GM23338 (cell line): ENCODE measurements around the gene SLC30A7.

Source experiments
- CREB1 ChIP-seq: fragments of 250-450 bp; sonication (Bioruptor Pico); IDR thresholded peaks from 2 replicates; pipeline ENCODE4 v1.5.0; 2020; ENCODE audit warnings: low read depth, mild to moderate bottlenecking, moderate library complexity
- EZH2 ChIP-seq: fragments of 200-600 bp; sonication (generic); IDR thresholded peaks from one replicate; pipeline ENCODE4 v1.8.0; 2017; ENCODE audit warnings: antibody characterized with exemption, mild to moderate bottlenecking, low read depth; ENCODE audit not compliant: unreplicated experiment
- EZH2phosphoT487 ChIP-seq: fragments of 200-600 bp; sonication (generic); IDR thresholded peaks from one replicate; pipeline ENCODE4 v1.8.1; 2018; ENCODE audit warnings: antibody characterized with exemption; ENCODE audit not compliant: unreplicated experiment
- JUNB ChIP-seq: IDR thresholded peaks from one replicate; pipeline ENCODE4 v1.6.1; 2016; ENCODE audit warnings: antibody characterized with exemption; ENCODE audit not compliant: unreplicated experiment
- NANOG ChIP-seq: IDR thresholded peaks from 2 replicates; pipeline ENCODE4 v1.6.1; 2016; ENCODE audit warnings: antibody characterized with exemption, borderline replicate concordance
- POLR2AphosphoS5 ChIP-seq: IDR thresholded peaks from 2 replicates; pipeline ENCODE4 v1.6.1; 2016; ENCODE audit warnings: antibody characterized with exemption, low read depth
- REST ChIP-seq: IDR thresholded peaks from one replicate; pipeline ENCODE4 v1.6.1; 2018; ENCODE audit warnings: antibody characterized with exemption; ENCODE audit not compliant: unreplicated experiment
- STAT1 ChIP-seq: IDR thresholded peaks from one replicate; pipeline ENCODE4 v1.6.1; 2016; ENCODE audit warnings: antibody characterized with exemption; ENCODE audit not compliant: unreplicated experiment
- ZNF114 ChIP-seq: fragments of 250-450 bp; sonication (Bioruptor Pico); IDR thresholded peaks from 2 replicates; pipeline ENCODE4 v1.5.0; 2020; ENCODE audit warnings: mild to moderate bottlenecking, moderate library complexity
- ZNF331 ChIP-seq: fragments of 250-450 bp; sonication (Bioruptor Pico); IDR thresholded peaks from 2 replicates; pipeline ENCODE4 v1.5.0; 2020; ENCODE audit warnings: low read depth, mild to moderate bottlenecking, moderate library complexity
- TF ChIP-seq, protein P1 (sequence below), 2 experiments: fragments of 200-600 bp in 1 of 2; sonication (generic) in 1 of 2; conservative IDR thresholded peaks; 2 replicates each; pipeline versions ENCODE4 v1.5.1 to v1.6.1; 2016 to 2017; ENCODE audit warnings: antibody characterized with exemption in 2 of 2, low read depth in 2 of 2, mild to moderate bottlenecking in 2 of 2, moderate library complexity in 1 of 2
- TF ChIP-seq, protein P2 (sequence below): IDR thresholded peaks from 2 replicates; pipeline ENCODE4 v1.6.1; 2016; ENCODE audit warnings: antibody characterized with exemption

GRCh38 chr1:101028466-101028865 lies 132.6 kb downstream of the SLC30A7 start:
- TF ChIP-seq, protein P1, sequence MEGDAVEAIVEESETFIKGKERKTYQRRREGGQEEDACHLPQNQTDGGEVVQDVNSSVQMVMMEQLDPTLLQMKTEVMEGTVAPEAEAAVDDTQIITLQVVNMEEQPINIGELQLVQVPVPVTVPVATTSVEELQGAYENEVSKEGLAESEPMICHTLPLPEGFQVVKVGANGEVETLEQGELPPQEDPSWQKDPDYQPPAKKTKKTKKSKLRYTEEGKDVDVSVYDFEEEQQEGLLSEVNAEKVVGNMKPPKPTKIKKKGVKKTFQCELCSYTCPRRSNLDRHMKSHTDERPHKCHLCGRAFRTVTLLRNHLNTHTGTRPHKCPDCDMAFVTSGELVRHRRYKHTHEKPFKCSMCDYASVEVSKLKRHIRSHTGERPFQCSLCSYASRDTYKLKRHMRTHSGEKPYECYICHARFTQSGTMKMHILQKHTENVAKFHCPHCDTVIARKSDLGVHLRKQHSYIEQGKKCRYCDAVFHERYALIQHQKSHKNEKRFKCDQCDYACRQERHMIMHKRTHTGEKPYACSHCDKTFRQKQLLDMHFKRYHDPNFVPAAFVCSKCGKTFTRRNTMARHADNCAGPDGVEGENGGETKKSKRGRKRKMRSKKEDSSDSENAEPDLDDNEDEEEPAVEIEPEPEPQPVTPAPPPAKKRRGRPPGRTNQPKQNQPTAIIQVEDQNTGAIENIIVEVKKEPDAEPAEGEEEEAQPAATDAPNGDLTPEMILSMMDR (conservative IDR thresholded peaks at IDR 0.05; ENCODE audit: low read depth in 2 of 2): no peak
- TF ChIP-seq REST: no peak
- TF ChIP-seq CREB1 (CRISPR knock-in tag): no peak
- no peak for TF ChIP-seq EZH2phosphoT487
- TF ChIP-seq POLR2AphosphoS5: no peak
- TF ChIP-seq EZH2: no peak
- TF ChIP-seq, protein P2, sequence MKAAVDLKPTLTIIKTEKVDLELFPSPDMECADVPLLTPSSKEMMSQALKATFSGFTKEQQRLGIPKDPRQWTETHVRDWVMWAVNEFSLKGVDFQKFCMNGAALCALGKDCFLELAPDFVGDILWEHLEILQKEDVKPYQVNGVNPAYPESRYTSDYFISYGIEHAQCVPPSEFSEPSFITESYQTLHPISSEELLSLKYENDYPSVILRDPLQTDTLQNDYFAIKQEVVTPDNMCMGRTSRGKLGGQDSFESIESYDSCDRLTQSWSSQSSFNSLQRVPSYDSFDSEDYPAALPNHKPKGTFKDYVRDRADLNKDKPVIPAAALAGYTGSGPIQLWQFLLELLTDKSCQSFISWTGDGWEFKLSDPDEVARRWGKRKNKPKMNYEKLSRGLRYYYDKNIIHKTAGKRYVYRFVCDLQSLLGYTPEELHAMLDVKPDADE: no peak
- TF ChIP-seq JUNB: no peak
- no peak for TF ChIP-seq NANOG
- TF ChIP-seq STAT1: no peak
- TF ChIP-seq ZNF114 (CRISPR knock-in tag): no peak
- no peak for TF ChIP-seq ZNF331 (CRISPR knock-in tag)
